HG02885 (cell line): ENCODE data around the gene TNFRSF8.

Source experiments
- ATAC-seq: cut with Tn5 transposase; IDR thresholded peaks from one replicate; pipeline ENCODE4 v1.9.1; 2021; ENCODE audit warnings: mild to moderate bottlenecking; ENCODE audit not compliant: unreplicated experiment, poor library complexity

The TNFRSF8 gene

DNA sequence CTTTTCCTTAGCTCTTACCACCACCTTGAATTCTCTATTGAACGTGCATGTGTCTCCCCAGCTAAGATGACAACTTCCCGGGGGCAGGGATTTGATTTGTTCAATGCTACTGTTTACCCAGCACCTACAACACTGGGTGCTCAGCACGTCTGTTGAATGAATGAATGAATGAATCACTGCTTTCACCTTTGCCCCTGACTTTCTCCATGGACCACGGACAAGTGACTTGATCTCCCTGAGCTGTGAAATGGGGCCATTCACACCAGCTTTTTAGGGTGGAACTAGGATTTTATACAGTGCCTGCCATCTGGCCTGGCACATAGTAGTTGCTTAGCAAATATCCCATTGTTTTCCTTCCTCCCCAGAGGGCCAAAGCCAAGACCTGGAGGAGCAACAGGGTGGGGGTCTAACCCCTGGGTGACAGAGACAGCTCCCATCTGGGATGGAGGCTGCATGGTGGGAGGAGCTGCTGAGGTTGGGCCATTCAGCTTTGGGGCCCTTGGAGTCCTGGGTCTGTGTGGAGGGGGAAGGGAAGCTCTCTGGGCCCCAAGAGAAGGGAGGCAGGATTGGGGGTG lies 119.4 kb downstream of the TNFRSF8 start:
- no peak for ATAC-seq

DNA sequence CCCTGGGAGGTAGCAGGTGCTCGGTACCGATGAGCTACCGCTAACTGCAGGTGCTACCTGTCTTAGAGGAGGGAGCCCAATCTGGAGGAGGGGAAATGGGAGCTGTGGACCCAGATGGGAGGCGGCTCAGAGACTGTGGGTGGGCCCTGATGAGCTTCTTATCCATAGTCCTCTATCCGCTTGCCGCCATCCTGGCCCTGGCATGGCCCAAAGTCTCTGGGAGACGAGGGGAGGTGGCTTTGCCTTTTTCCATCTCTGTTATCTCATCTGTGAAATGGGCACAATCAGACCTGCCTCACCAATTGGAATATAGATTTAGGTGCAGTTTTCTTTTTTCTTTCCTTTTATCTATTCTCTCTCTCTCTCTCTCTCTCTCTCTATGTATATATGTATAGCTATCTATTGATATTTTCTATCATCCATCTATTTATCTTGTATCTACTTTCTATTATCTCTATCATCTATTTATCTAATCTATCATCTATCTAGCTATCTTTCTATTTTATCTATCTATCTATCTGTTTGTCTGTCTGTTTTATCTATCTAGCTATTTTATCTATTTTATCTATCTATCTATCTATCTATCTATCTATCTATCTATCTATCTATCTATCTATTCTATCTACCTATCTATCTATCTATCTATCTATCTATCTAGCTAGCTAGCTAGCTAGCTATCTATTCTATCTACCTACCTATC lies 120.1 kb downstream of the TNFRSF8 start:
- ATAC-seq: no peak

DNA sequence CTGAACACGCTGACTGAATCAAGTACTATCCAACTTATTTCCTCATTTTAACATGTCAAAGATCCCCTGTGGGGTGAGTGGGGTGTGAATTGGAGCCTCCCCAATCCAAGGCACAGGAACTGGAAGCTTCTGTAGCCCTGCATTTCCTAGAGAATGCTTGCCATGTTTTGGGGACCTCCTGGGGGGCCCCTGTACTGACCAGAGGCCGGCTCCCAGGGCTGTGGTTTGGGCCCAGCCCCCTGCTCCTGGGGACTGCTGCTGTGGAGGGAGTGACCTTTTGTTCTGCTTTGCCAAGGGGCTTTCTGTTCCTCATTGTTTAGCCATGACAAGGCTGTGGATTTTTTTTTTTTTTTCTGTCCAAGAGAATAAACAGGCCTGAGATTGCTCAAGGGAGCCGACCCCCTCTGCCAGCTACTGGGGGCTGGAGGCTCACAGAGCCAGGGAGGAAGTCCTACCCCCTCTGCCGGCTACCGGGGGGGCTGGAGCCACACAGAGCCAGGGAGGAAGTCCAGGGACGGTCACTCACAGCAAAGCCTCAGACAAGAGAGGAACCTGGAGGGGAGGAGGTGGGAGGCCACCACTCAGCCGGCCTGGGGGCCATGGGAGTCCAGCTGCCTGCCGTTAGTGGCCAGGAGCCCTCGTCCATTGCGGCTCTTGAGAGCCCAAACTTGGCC lies 121.0 kb downstream of the TNFRSF8 start:
- no peak for ATAC-seq

DNA sequence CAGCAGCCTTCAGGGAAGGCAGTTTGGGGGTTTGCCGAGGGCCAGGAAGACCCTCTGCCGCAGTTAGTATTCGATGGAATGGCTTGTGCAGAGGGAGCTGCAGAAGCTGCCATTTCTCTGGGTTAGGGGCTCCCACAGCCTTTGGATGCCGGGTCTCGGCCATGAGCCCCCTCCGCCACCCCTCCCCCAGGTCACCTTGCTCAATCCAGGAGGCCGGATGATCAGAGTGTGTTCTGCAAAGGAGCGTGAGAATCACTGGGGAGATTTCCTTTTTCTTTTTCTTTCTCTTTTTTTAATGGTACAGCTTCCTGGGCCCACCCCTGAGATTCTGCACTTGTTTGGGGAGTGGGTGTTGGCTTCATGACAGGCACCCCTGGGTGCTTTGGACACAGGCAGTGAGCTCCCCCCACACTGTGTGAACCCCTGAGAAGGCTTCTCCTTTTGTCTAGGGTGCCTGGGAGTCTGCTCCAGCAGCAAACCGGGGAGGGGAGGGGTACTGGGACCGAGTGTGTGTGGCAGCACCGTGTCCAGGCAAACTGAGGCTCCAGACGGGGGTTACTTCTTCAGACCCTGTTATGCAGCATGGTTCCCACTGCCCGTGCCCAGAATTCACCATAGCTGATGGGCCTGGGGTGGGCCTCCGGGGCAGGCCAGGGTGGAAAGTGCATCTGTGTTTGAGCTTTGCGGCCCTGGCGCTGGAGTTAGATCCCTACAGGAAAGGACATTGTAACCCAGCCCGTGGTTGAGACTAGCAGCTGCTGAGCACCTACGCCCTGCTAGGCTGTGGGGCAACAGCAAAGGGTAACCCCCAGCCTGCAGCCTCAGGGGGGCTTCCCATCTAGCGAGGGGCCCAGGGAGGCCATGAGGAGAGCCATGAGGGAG lies 122.2 kb downstream of the TNFRSF8 start:
- ATAC-seq: no peak

DNA sequence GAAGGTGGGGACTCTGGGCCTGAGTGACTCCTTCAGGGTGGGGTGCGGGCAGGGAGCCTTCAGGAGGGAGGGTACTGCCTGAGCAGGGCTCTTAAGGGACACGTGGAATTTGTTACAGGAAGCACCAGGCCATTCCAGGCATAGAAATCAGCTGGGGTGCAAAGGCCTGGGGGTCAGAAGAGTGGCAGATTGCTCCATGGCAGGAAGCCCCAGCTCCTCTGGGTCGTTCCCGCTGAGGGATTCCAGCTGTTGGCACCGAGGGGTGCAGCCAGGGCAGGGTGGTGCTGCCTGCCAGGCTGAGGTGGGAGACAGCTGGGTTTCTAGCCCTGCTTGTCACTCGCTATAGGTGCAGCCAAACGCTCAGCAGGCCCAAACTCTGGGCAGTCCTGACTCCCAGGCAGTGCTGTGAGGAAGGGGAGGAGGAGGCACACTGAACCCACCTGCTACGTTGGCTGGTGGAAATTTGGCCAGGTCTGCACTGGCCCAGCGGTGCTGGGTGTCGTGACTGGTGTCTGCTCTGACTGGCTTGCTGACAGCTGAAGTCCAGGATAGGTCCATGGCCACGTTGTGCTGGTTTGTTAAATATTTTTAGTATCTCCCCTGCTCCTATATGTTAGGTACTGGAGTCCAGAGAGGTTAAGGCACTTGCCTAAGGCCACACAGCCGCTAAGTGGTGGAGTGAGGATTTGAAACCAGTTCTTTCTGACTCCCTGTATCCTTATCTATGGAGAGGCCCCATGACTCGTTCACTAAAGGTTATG lies 123.0 kb downstream of the TNFRSF8 start:
- no peak for ATAC-seq

DNA sequence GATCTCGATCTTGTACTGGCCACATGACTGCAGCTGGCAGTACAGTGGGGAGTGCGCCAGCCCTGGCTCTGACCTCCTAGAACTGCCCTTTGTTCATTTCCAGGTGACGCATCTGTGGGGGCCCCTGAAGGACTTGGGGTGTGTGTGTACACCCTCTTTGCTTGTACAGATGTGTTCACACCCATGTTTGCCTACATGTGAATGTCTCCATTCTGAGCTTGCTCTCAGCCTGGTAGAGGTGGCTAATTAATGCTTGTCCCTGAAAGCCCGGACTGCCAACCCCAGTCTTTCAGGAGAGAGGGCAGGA lies 123.5 kb downstream of the TNFRSF8 start:
- no peak for ATAC-seq

DNA sequence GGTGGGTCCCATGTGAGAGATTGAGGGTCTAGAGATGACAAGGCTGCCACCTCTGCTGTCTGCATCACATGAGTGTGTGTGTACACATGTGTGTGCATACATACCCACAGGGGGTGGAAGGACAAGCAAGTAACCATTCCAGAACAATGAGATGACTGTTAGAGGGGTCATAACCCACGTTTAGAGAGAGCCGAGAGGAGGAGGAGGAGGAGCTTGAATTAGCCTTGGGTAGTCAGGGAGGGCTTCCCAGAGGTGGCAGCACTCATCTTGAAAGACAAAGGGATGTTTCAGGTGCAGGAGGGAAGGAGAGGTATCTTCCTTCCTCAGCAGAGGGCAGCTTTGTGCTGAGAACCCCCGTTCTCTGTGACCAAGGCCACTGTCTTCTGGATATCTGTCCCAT lies 125.0 kb downstream of the TNFRSF8 start:
- ATAC-seq: no peak

DNA sequence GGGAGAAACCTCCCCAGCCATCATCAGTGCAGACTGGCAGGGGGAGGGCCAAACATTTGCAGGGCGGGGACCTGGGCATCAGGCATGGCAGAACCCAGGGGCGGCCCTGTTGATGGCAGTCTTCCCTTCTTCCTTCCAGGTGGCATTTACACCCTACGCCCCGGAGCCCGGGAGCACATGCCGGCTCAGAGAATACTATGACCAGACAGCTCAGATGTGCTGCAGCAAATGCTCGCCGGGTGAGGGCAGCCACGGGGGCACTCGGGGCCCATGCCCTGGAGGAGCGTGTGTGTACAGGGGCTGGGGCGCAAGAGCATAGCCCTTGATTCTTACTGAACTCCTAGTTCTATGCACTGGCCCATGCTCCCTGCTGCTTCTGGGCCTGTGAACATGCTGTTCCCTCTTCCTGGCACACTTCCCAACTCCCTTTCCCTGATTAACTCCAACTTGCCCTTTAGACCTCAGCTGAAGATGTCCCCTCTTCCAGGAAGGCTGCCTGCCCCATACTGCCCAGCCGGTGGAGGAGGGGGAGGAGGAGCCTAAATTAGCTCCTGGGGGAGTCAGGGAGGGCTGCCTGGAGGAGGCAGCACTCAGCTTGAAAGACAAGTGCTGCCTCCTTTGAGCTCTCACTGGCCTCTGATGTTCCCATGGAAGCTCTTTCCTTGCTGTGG lies 125.7 kb downstream of the TNFRSF8 start:
- ATAC-seq: no peak

DNA sequence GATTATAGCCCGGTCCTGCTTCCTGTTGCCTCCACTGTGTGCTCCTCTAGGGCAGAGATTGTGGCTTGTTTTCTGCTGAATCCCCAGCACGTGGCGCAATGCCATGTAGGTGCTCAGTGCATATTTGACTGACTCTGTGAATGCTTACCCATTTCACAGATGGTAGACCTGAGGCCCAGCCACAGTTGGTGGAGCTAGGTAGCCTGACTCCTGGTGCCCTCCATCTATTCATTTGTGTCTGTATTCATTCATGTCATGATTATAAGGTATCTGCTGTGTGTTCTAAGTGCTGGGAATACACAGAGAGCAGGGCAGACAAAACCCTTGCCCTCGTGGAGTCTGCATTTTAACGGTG lies 126.2 kb downstream of the TNFRSF8 start:
- no peak for ATAC-seq

DNA sequence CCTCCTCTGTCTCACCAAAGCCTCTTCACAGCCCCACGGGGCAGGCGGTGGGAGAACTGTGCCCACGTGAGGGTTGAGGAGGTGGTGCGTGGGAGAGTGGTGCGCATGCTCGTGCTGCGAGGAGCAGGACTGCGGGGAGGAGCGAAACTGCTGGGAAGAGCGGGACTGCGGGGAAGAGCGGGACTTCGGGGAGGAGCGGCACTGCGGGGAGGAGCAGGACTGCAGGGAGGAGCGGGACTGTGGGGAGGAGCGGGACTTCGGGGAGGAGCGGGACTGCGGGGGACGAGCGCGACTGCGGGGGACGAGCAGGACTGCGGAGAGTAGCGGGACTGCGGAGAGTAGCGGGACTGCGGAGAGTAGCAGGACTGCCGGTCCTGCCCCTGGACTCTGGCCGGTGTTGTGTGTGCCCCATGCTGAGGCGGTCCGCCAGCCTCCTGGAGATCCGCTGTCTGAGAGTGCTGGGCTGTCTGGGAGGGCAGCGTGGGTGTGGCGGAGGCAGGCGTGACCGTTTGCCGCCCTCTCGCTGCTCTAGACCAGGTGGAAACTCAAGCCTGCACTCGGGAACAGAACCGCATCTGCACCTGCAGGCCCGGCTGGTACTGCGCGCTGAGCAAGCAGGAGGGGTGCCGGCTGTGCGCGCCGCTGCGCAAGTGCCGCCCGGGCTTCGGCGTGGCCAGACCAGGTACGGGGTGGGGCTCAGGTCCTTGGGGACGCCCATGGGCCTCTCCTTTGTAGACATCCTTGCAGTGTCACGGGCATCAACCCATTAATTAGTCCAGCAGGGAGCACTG lies 128.3 kb downstream of the TNFRSF8 start:
- ATAC-seq: no peak
